GM12878 (cell line): ENCODE data around the gene USP36. TPM values are rescaled to one million over a fixed set of nuclear protein-coding genes. Genes with fewer than 3 reads are reported as not detected.

ENCODE experiments used
- BHLHE40 ChIP-seq, 2 experiments: fragments of 450-650 bp in 1 of 2; IDR thresholded peaks; 2 replicates each; pipeline ENCODE4 v1.6.1; 2011 to 2017; ENCODE audit warnings: low read depth in 2 of 2, borderline replicate concordance in 1 of 2, improper control_type of control experiment in 1 of 2, low read length in 1 of 2, mild to moderate bottlenecking in 1 of 2
- CBFB ChIP-seq: IDR thresholded peaks from 2 replicates; pipeline ENCODE4 v1.6.1; 2016; ENCODE audit warnings: antibody characterized with exemption, low read depth
- CHD4 ChIP-seq: fragments of 200-600 bp; sonication (generic); IDR thresholded peaks from 2 replicates; pipeline ENCODE4 v1.6.1; 2016; ENCODE audit warnings: mild to moderate bottlenecking
- CREB1 ChIP-seq: IDR thresholded peaks from 2 replicates; pipeline ENCODE4 v1.6.1; 2012; ENCODE audit warnings: low read depth, mild to moderate bottlenecking, inconsistent platforms
- KDM1A ChIP-seq: fragments of 200-600 bp; sonication (generic); IDR thresholded peaks from 2 replicates; pipeline ENCODE4 v1.6.1; 2016; ENCODE audit warnings: borderline replicate concordance
- MYB ChIP-seq: fragments of 150-350 bp; IDR thresholded peaks from 2 replicates; pipeline ENCODE4 v1.6.1; 2014; ENCODE audit warnings: mild to moderate bottlenecking, low read depth, low read length, borderline replicate concordance
- RCOR1 ChIP-seq: conservative IDR thresholded peaks from 2 replicates; pipeline ENCODE4 v1.6.1; 2012; ENCODE audit warnings: low read depth, low read length, improper control_type of control experiment
- ZNF207 ChIP-seq: fragments of 450-650 bp; IDR thresholded peaks from 2 replicates; pipeline ENCODE4 v1.6.1; 2014; ENCODE audit warnings: antibody characterized with exemption, mild to moderate bottlenecking, borderline replicate concordance
- ZNF217 ChIP-seq: fragments of 450-650 bp; IDR thresholded peaks from 2 replicates; pipeline ENCODE4 v1.6.1; 2017; ENCODE audit warnings: antibody characterized with exemption, mild to moderate bottlenecking
- ZNF24 ChIP-seq: fragments of 450-650 bp; IDR thresholded peaks from 2 replicates; pipeline ENCODE4 v1.6.1; 2017; ENCODE audit warnings: antibody characterized with exemption, mild to moderate bottlenecking
- polyA plus RNA-seq, 11 experiments: library from polyadenylated mRNA; depleted of rRNA in 4 of 11; unstranded in 6 of 11; stranded (reverse) in 5 of 11; fragments of >200 nt; fragmentation: Nextera tagmentation in 4 of 11; fragmentation: Illumina TruSeq in 1 of 11; extraction: Ambion mirVana in 4 of 11; extraction: Trizol in 1 of 11; gene quantifications; 1 replicate in 1 of 11; 2 replicates in 10 of 11; pipeline versions ENCODE4 v1.2.1 to v1.2.3, GENCODE V29; 2011 to 2016; ENCODE audit warnings: inconsistent platforms in 2 of 11, missing spikeins in 2 of 11, low read depth in 1 of 11
- total RNA-seq, 4 experiments: library from RNA; depleted of rRNA in 3 of 4; stranded (reverse); fragments of >200 nt in 3 of 4; fragmentation: Illumina TruSeq in 1 of 4; extraction: Trizol in 1 of 4; gene quantifications; 2 replicates each; pipeline versions ENCODE4 v1.2.1 to v1.2.3, GENCODE V29; 2013 to 2021
- TF ChIP-seq, protein P1 (sequence below): IDR thresholded peaks from 2 replicates; pipeline ENCODE4 v1.6.1; 2012; ENCODE audit warnings: improper control_type of control experiment, low read depth, low read length; ENCODE audit not compliant: insufficient replicate concordance
- TF ChIP-seq, protein P2 (sequence below): fragments of 450-650 bp; conservative IDR thresholded peaks from 2 replicates; pipeline ENCODE4 v1.6.1; 2017; ENCODE audit warnings: mild to moderate bottlenecking, moderate library complexity
- TF ChIP-seq, protein P3 (sequence below): IDR thresholded peaks from 2 replicates; pipeline ENCODE4 v1.6.1; 2011; ENCODE audit warnings: low read depth, mild to moderate bottlenecking, low read length, moderate library complexity, borderline replicate concordance; ENCODE audit errors: extremely low read depth
- TF ChIP-seq, protein P4 (sequence below): fragments of 450-650 bp; formaldehyde crosslinking; IDR thresholded peaks from 2 replicates; pipeline ENCODE4 v1.5.0; 2022; ENCODE audit warnings: mild to moderate bottlenecking, missing genetic modification characterization
- TF ChIP-seq, protein P5 (sequence below): IDR thresholded peaks from 2 replicates; pipeline ENCODE4 v1.6.1; 2012; ENCODE audit warnings: mild to moderate bottlenecking, low read depth, low read length

USP36 gene
- total and polyA plus RNA-seq, 10 of the 15 experiments (the other 5 are each of a cell fraction or from before 2014, with no cell fraction given) = 7.2 to 65.7 (median 33.6) TPM

DNA sequence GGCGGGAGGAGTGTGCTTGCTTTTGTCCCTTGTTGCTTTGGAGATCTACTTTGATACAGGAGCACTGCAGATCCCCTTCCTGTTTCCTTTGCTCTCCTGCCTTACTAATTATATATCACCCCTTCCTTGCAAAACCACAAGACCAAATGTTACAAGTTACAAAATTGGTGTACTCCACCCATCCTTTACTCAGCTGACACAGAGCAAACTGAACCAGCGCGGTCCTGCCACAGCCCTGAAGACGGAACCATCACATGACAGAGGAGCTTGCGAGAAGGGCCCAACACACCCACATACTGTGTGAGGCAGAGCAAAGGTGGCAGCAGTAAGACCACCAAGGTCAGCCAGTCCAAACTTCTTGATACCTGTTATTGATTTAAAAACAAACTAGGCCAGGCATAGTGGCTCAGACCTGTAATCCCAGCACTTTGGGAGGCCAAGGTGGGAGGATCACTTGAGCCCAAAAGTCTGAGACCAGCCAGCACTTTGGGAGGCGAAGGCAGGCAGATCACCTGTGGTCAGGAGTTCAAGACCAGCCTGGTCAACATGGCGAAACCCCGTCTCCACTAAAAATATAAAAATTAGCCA, 91.8 kb downstream of the USP36 start (continued):
- TF ChIP-seq, protein P1, sequence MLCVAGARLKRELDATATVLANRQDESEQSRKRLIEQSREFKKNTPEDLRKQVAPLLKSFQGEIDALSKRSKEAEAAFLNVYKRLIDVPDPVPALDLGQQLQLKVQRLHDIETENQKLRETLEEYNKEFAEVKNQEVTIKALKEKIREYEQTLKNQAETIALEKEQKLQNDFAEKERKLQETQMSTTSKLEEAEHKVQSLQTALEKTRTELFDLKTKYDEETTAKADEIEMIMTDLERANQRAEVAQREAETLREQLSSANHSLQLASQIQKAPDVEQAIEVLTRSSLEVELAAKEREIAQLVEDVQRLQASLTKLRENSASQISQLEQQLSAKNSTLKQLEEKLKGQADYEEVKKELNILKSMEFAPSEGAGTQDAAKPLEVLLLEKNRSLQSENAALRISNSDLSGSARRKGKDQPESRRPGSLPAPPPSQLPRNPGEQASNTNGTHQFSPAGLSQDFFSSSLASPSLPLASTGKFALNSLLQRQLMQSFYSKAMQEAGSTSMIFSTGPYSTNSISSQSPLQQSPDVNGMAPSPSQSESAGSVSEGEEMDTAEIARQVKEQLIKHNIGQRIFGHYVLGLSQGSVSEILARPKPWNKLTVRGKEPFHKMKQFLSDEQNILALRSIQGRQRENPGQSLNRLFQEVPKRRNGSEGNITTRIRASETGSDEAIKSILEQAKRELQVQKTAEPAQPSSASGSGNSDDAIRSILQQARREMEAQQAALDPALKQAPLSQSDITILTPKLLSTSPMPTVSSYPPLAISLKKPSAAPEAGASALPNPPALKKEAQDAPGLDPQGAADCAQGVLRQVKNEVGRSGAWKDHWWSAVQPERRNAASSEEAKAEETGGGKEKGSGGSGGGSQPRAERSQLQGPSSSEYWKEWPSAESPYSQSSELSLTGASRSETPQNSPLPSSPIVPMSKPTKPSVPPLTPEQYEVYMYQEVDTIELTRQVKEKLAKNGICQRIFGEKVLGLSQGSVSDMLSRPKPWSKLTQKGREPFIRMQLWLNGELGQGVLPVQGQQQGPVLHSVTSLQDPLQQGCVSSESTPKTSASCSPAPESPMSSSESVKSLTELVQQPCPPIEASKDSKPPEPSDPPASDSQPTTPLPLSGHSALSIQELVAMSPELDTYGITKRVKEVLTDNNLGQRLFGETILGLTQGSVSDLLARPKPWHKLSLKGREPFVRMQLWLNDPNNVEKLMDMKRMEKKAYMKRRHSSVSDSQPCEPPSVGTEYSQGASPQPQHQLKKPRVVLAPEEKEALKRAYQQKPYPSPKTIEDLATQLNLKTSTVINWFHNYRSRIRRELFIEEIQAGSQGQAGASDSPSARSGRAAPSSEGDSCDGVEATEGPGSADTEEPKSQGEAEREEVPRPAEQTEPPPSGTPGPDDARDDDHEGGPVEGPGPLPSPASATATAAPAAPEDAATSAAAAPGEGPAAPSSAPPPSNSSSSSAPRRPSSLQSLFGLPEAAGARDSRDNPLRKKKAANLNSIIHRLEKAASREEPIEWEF = no peak
- peak; percentile 50 to 64; a peak in 1 of 4 replicates for TF ChIP-seq BHLHE40 (IDR thresholded peaks at IDR 0.05; ENCODE audit: borderline replicate concordance in 1 of 2, low read depth in 2 of 2, low read length in 1 of 2)
- no peak for TF ChIP-seq ZNF24
- TF ChIP-seq KDM1A = no peak
- TF ChIP-seq, protein P2, sequence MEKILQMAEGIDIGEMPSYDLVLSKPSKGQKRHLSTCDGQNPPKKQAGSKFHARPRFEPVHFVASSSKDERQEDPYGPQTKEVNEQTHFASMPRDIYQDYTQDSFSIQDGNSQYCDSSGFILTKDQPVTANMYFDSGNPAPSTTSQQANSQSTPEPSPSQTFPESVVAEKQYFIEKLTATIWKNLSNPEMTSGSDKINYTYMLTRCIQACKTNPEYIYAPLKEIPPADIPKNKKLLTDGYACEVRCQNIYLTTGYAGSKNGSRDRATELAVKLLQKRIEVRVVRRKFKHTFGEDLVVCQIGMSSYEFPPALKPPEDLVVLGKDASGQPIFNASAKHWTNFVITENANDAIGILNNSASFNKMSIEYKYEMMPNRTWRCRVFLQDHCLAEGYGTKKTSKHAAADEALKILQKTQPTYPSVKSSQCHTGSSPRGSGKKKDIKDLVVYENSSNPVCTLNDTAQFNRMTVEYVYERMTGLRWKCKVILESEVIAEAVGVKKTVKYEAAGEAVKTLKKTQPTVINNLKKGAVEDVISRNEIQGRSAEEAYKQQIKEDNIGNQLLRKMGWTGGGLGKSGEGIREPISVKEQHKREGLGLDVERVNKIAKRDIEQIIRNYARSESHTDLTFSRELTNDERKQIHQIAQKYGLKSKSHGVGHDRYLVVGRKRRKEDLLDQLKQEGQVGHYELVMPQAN = no peak; the same call in 1 of the 2 replicates
- no peak for TF ChIP-seq ZNF207
- TF ChIP-seq CREB1 = no peak
- TF ChIP-seq, protein P3, sequence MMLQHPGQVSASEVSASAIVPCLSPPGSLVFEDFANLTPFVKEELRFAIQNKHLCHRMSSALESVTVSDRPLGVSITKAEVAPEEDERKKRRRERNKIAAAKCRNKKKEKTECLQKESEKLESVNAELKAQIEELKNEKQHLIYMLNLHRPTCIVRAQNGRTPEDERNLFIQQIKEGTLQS = no peak
- TF ChIP-seq MYB = no peak
- TF ChIP-seq, protein P4, sequence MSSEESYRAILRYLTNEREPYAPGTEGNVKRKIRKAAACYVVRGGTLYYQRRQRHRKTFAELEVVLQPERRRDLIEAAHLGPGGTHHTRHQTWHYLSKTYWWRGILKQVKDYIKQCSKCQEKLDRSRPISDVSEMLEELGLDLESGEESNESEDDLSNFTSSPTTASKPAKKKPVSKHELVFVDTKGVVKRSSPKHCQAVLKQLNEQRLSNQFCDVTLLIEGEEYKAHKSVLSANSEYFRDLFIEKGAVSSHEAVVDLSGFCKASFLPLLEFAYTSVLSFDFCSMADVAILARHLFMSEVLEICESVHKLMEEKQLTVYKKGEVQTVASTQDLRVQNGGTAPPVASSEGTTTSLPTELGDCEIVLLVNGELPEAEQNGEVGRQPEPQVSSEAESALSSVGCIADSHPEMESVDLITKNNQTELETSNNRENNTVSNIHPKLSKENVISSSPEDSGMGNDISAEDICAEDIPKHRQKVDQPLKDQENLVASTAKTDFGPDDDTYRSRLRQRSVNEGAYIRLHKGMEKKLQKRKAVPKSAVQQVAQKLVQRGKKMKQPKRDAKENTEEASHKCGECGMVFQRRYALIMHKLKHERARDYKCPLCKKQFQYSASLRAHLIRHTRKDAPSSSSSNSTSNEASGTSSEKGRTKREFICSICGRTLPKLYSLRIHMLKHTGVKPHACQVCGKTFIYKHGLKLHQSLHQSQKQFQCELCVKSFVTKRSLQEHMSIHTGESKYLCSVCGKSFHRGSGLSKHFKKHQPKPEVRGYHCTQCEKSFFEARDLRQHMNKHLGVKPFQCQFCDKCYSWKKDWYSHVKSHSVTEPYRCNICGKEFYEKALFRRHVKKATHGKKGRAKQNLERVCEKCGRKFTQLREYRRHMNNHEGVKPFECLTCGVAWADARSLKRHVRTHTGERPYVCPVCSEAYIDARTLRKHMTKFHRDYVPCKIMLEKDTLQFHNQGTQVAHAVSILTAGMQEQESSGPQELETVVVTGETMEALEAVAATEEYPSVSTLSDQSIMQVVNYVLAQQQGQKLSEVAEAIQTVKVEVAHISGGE (CRISPR knock-in tag) = no peak
- no peak for TF ChIP-seq CBFB
- TF ChIP-seq ZNF217 = no peak
- TF ChIP-seq RCOR1 = no peak
- TF ChIP-seq, protein P5, sequence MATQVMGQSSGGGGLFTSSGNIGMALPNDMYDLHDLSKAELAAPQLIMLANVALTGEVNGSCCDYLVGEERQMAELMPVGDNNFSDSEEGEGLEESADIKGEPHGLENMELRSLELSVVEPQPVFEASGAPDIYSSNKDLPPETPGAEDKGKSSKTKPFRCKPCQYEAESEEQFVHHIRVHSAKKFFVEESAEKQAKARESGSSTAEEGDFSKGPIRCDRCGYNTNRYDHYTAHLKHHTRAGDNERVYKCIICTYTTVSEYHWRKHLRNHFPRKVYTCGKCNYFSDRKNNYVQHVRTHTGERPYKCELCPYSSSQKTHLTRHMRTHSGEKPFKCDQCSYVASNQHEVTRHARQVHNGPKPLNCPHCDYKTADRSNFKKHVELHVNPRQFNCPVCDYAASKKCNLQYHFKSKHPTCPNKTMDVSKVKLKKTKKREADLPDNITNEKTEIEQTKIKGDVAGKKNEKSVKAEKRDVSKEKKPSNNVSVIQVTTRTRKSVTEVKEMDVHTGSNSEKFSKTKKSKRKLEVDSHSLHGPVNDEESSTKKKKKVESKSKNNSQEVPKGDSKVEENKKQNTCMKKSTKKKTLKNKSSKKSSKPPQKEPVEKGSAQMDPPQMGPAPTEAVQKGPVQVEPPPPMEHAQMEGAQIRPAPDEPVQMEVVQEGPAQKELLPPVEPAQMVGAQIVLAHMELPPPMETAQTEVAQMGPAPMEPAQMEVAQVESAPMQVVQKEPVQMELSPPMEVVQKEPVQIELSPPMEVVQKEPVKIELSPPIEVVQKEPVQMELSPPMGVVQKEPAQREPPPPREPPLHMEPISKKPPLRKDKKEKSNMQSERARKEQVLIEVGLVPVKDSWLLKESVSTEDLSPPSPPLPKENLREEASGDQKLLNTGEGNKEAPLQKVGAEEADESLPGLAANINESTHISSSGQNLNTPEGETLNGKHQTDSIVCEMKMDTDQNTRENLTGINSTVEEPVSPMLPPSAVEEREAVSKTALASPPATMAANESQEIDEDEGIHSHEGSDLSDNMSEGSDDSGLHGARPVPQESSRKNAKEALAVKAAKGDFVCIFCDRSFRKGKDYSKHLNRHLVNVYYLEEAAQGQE = no peak
- TF ChIP-seq CHD4 = no peak
